Lung (tissue), 12 donors: ENCODE results near the gene EIF6. TPM values are rescaled to one million over a fixed set of nuclear protein-coding genes. Genes with fewer than 3 reads are reported as not detected.

Experiments
- ATAC-seq: fragments of 200-7000 bp; cut with Tn5 transposase; one replicate; pipeline ENCODE4 v1.9.1; 2020; ENCODE audit warnings: moderate number of reproducible peaks; ENCODE audit not compliant: insufficient read depth, low FRiP score
- DNase-seq, 3 donors: peaks; one replicate each; pipeline ENCODE4 v3.0.0-alpha.2; 2013 to 2017
- H3K27ac ChIP-seq, 2 donors: one replicate each; pipeline ENCODE4 v1.5.1; 2013; ENCODE audit warnings: mild to moderate bottlenecking in 2 of 2, moderate library complexity in 2 of 2, control low read depth in 1 of 2, inconsistent platforms in 1 of 2, low read depth in 1 of 2, low read length in 1 of 2
- H3K27me3 ChIP-seq, 3 donors: one replicate each; pipeline ENCODE4 v1.5.1; 2013; ENCODE audit warnings: low read length in 2 of 3; ENCODE audit not compliant: control insufficient read depth in 3 of 3, insufficient read depth in 3 of 3
- H3K36me3 ChIP-seq, 4 donors: one replicate each; pipeline ENCODE4 v1.5.1; 2013; ENCODE audit warnings: low read length in 4 of 4, mild to moderate bottlenecking in 1 of 4, moderate library complexity in 1 of 4; ENCODE audit not compliant: control insufficient read depth in 4 of 4, insufficient read depth in 4 of 4
- H3K4me1 ChIP-seq, 5 donors: one replicate each; pipeline ENCODE4 v1.5.1; 2013; ENCODE audit warnings: low read length in 5 of 5, mild to moderate bottlenecking in 2 of 5, moderate library complexity in 1 of 5; ENCODE audit not compliant: control insufficient read depth in 5 of 5, insufficient read depth in 5 of 5
- H3K4me3 ChIP-seq: one replicate; pipeline ENCODE4 v1.5.1; 2013; ENCODE audit warnings: mild to moderate bottlenecking, control low read depth, moderate library complexity
- H3K9ac ChIP-seq, 2 donors: one replicate each; pipeline ENCODE4 v1.5.1; 2013; ENCODE audit warnings: low read length in 2 of 2, control low read depth in 1 of 2; ENCODE audit not compliant: insufficient read depth in 1 of 2
- H3K9me3 ChIP-seq, 4 donors: one replicate each; pipeline ENCODE4 v1.5.1; 2013; ENCODE audit warnings: low read length in 3 of 4, mild to moderate bottlenecking in 1 of 4, moderate library complexity in 1 of 4; ENCODE audit not compliant: control insufficient read depth in 4 of 4, insufficient read depth in 3 of 4
- CTCF ChIP-seq: IDR thresholded peaks from 2 replicates; pipeline ENCODE4 v1.5.1; 2012; ENCODE audit warnings: mild to moderate bottlenecking; ENCODE audit errors: control extremely low read depth, extremely low read depth
- WGBS, 2 donors: extraction: QIAGEN DNeasy Blood & Tissue Kit; methylation state at CpG; one replicate each; pipeline ENCODE4 v1.1.7; 2013; 5-methylcytosine and 5-hydroxymethylcytosine counted together
- polyA plus RNA-seq, 2 donors: library from polyadenylated mRNA; stranded (reverse); fragments of 200-250 nt; gene quantifications; one replicate each; pipeline ENCODE4 v1.2.1, GENCODE V29; 2013
- total RNA-seq, 2 donors: library from RNA; depleted of rRNA in 1 of 2; stranded (reverse); fragments of >200 nt in 1 of 2; gene quantifications; one replicate each; pipeline ENCODE4 v1.2.1, GENCODE V29; 2014 to 2021
- donor health status: control.
- donor health status: control.
- donor health status: Bipolar disorder and iron deficiency.
- donor health status: healthy.
- donor health status: DM: yes; HTN: yes; CAD: no.

EIF6 gene
- total and polyA plus RNA-seq, 4 donors: 47.8 to 191 (median 118) TPM

- TF ChIP-seq CTCF: no peak
- WGBS, 2 donors: 90 to 96% methylated on average over 6 of the region's 6 CpGs
- H3K36me3 ChIP-seq: peaks cover 3 to 46% (median 22%) of the 10 kb centered on the region in 4 donors
- ATAC-seq (no peak), DNase-seq (no peak)
- no peaks in the 10 kb centered on the region for H3K27me3 ChIP-seq
- H3K4me3 ChIP-seq: no peak overlapping the region
- H3K9me3 ChIP-seq: no peaks in the 10 kb centered on the region
- peaks cover 3 to 7% (median 6%) of the 10 kb centered on the region in 5 donors for H3K4me1 ChIP-seq
- no peak overlapping the region for H3K27ac ChIP-seq
- no peak overlapping the region for H3K9ac ChIP-seq
Measured at GRCh38 chr20:35276408-35276807, 8.2 kb downstream of the EIF6 start.

- H3K27me3 ChIP-seq: no peaks in the 10 kb centered on the region
- no peak for TF ChIP-seq CTCF
- no peak for DNase-seq
- no peak for ATAC-seq
- 93 to 96% methylated on average over 12 of the region's 12 CpGs for WGBS, 2 donors
- H3K27ac ChIP-seq: no peak overlapping the region
- H3K9me3 ChIP-seq: no peaks in the 10 kb centered on the region
- peaks cover 3 to 7% (median 6%) of the 10 kb centered on the region in 5 donors for H3K4me1 ChIP-seq
- peaks cover 3 to 50% (median 22%) of the 10 kb centered on the region in 4 donors for H3K36me3 ChIP-seq
- H3K9ac ChIP-seq: no peak overlapping the region
- no peak overlapping the region for H3K4me3 ChIP-seq
Measured at GRCh38 chr20:35275741-35276251, 8.8 kb downstream of the EIF6 start.

GRCh38 chr20:35274172-35275092 is 10.1 kb downstream of the EIF6 start:
- ATAC-seq: no peak
- Histone ChIP-seq H3K27me3 (no peaks in the 10 kb centered on the region), H3K4me3 (no peak overlapping the region), H3K36me3 (peaks cover 0 to 39% (median 11%) of the 10 kb centered on the region in 4 donors), H3K9me3 (no peaks in the 10 kb centered on the region), H3K9ac (no peak overlapping the region), H3K4me1 (peaks cover 3 to 7% (median 6%) of the 10 kb centered on the region in 5 donors), H3K27ac (peak overlapping the region in 1 of 2 donors; percentile 8)
- 92 to 93% methylated on average over 24 of the region's 24 CpGs for WGBS, 2 donors
- DNase-seq: no peak
- TF ChIP-seq CTCF: no peak
